C4-2B (cell line): ENCODE data around the gene GATAD2A.

Source experiments
- ZFX ChIP-seq: fragments of 450-650 bp; IDR thresholded peaks from 2 replicates; pipeline ENCODE4 v1.6.1; 2017
- TF ChIP-seq, protein P1 (sequence below): fragments of 450-650 bp; conservative IDR thresholded peaks from 2 replicates; pipeline ENCODE4 v1.5.1; 2017; ENCODE audit warnings: mild to moderate bottlenecking

DNA sequence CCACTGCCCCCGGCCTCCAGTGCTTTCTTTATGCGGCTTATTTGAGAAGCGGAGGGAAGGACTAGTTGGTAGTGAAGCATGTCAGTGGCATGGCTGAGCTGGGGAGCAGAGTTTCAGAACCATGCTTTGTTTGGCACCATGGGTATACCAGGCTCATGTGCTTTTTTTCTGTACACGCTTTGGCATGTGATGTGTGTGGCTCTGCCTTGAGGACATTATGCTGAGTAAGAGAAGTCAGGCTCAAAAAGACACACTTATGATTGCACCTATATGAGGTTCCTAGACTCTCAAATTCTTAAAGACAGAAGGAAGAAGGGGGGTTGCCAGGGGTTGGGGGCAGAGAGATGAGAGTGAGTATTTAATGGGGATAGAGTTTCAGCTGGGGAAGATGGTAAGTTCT is 21.3 kb downstream of the GATAD2A start:
- TF ChIP-seq, protein P1, sequence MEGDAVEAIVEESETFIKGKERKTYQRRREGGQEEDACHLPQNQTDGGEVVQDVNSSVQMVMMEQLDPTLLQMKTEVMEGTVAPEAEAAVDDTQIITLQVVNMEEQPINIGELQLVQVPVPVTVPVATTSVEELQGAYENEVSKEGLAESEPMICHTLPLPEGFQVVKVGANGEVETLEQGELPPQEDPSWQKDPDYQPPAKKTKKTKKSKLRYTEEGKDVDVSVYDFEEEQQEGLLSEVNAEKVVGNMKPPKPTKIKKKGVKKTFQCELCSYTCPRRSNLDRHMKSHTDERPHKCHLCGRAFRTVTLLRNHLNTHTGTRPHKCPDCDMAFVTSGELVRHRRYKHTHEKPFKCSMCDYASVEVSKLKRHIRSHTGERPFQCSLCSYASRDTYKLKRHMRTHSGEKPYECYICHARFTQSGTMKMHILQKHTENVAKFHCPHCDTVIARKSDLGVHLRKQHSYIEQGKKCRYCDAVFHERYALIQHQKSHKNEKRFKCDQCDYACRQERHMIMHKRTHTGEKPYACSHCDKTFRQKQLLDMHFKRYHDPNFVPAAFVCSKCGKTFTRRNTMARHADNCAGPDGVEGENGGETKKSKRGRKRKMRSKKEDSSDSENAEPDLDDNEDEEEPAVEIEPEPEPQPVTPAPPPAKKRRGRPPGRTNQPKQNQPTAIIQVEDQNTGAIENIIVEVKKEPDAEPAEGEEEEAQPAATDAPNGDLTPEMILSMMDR = no peak
- no peak for TF ChIP-seq ZFX
